Kidney (tissue), 14 donors: Measurements from ENCODE around the gene E2F2. TPM values are rescaled to one million over a fixed set of nuclear protein-coding genes. Genes with fewer than 3 reads are reported as not detected.

Source experiments
- DNase-seq, 5 donors: peaks; one replicate each; pipeline ENCODE4 v3.0.0-alpha.2; 2013 to 2020
- FAIRE-seq: peaks from 2 replicates; lab custom pipeline; 2012; peaks lifted over from hg19 to GRCh38; lab: Jason Lieb, UNC
- H3K27ac ChIP-seq, 2 donors: one replicate each; pipeline ENCODE4 v1.7.0; 2013; ENCODE audit warnings: low read depth in 2 of 2, low read length in 2 of 2, inconsistent platforms in 1 of 2
- H3K27me3 ChIP-seq: one replicate; pipeline ENCODE4 v1.7.1; 2013; ENCODE audit warnings: low read length, inconsistent platforms; ENCODE audit not compliant: control insufficient read depth, insufficient read depth
- H3K36me3 ChIP-seq, 3 donors: one replicate each; pipeline versions ENCODE4 v1.7.0 to v1.7.1; 2013; ENCODE audit warnings: low read length in 3 of 3, control low read depth in 1 of 3, inconsistent platforms in 1 of 3; ENCODE audit not compliant: insufficient read depth in 3 of 3, control insufficient read depth in 2 of 3
- H3K4me1 ChIP-seq, 3 donors: one replicate each; pipeline versions ENCODE4 v1.7.0 to v1.7.1; 2013; ENCODE audit warnings: low read length in 3 of 3, inconsistent platforms in 1 of 3, low read depth in 1 of 3; ENCODE audit not compliant: control insufficient read depth in 2 of 3, insufficient read depth in 2 of 3
- H3K4me3 ChIP-seq, 3 donors: one replicate each; pipeline versions ENCODE4 v1.7.0 to v1.8.1; 2013; ENCODE audit warnings: low read length in 3 of 3, control low read depth in 1 of 3, inconsistent platforms in 1 of 3
- H3K9ac ChIP-seq, 3 donors: one replicate each; pipeline versions ENCODE4 v1.7.0 to v1.7.1; 2013; ENCODE audit warnings: low read length in 3 of 3, control low read depth in 1 of 3, inconsistent platforms in 1 of 3
- H3K9me3 ChIP-seq, 3 donors: one replicate each; pipeline versions ENCODE4 v1.7.0 to v1.7.1; 2013; ENCODE audit warnings: low read length in 3 of 3, control low read depth in 1 of 3, inconsistent platforms in 1 of 3; ENCODE audit not compliant: control insufficient read depth in 2 of 3, insufficient read depth in 1 of 3
- intact Hi-C: fragments of 100-400 bp; cut with DNase I; formaldehyde crosslinking; loops from one replicate; pipeline ENCODE4 v1.11.1; 2022
- polyA plus RNA-seq: library from polyadenylated mRNA; stranded (reverse); fragments of 350-450 nt; fragmentation: Illumina TruSeq; extraction: RNeasy Lipid Tissue Mini Kit (QIAGEN cat#74804); gene quantifications from one replicate; pipeline ENCODE4 v1.2.3, GENCODE V29; 2014; ENCODE audit warnings: low read depth, low replicate concordance; ENCODE audit not compliant: insufficient read depth
- total RNA-seq: library from RNA; stranded (reverse); fragmentation: NEBNext Ultra II Directional; extraction: Animal tissue kit (Norgen Biotek cat#: 25700); gene quantifications from one replicate; pipeline ENCODE4 v1.2.1, GENCODE V29; 2021
- TF ChIP-seq, protein P1 (sequence below): IDR thresholded peaks from 3 replicates; pipeline ENCODE4 v1.5.1; 2012; ENCODE audit warnings: mild to moderate bottlenecking, moderate library complexity, borderline replicate concordance; ENCODE audit not compliant: insufficient read depth; ENCODE audit errors: extremely low read depth
- donor health status: control.
- donor health status: control.
- donor health status: control.
- donor health status: control.
- donor health status: control.
- donor health status: DM: yes; HTN: yes; CAD: no.
- donor health status: Normal renal cell carcinoma (clear cell type).

The E2F2 gene
- total and polyA plus RNA-seq, 2 donors from 2014 or later, result 0.50 TPM; not detected in 1

DNA sequence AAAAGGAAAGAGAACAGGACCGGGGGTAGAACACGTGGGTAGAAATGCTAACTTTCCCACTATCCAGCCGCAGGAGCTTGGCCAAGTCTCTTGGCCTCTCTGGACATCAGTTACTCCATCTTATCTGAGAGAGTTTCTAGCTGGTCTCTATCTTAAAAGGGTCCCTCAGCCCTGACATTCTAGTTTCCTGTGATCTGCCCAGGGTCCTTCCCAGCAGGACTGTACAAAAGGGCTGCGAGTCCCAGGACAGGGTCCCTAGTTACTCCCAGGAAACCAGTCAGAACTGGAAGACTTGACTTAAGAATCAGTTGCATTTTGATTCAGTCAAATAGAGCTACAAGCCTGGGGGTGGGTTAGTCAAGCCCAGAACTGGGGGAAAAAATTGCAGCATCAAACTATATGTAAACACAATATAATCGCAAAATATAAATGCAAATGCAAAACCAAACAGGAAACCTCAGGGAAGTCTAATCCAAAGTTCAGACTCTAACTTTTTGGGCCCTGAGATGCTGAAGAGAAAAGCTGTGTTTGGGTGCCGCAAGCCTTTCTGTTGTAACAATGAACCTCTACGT lies 49.9 kb downstream of the E2F2 start:
- Histone ChIP-seq H3K36me3 (no peaks in the 10 kb centered on the region), H3K4me1 (peaks cover 0 to 13% (median 10%) of the 10 kb centered on the region in 3 donors), H3K9ac (no peak overlapping the region), H3K27me3 (no peaks in the 10 kb centered on the region), H3K4me3 (no peak overlapping the region), H3K9me3 (no peaks in the 10 kb centered on the region), H3K27ac (no peak overlapping the region)
- DNase-seq, result no peak
- TF ChIP-seq, protein P1, sequence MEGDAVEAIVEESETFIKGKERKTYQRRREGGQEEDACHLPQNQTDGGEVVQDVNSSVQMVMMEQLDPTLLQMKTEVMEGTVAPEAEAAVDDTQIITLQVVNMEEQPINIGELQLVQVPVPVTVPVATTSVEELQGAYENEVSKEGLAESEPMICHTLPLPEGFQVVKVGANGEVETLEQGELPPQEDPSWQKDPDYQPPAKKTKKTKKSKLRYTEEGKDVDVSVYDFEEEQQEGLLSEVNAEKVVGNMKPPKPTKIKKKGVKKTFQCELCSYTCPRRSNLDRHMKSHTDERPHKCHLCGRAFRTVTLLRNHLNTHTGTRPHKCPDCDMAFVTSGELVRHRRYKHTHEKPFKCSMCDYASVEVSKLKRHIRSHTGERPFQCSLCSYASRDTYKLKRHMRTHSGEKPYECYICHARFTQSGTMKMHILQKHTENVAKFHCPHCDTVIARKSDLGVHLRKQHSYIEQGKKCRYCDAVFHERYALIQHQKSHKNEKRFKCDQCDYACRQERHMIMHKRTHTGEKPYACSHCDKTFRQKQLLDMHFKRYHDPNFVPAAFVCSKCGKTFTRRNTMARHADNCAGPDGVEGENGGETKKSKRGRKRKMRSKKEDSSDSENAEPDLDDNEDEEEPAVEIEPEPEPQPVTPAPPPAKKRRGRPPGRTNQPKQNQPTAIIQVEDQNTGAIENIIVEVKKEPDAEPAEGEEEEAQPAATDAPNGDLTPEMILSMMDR, result no peak
- intact Hi-C loops, result no loop called here
- FAIRE-seq, result no peak

- Histone ChIP-seq H3K4me3 (no peak overlapping the region), H3K27ac (peak overlapping the region in 1 of 2 donors; percentile 72), H3K9ac (no peak overlapping the region), H3K27me3 (no peaks in the 10 kb centered on the region), H3K4me1 (peaks cover 0 to 13% (median 10%) of the 10 kb centered on the region in 3 donors), H3K9me3 (no peaks in the 10 kb centered on the region), H3K36me3 (no peaks in the 10 kb centered on the region)
- DNase-seq (no peak), FAIRE-seq (no peak)
- intact Hi-C loops, result no loop called here
- TF ChIP-seq, protein P1, result no peak
These were observed 50.6 kb downstream of the E2F2 start for GRCh38 chr1:23480187-23481025.

GRCh38 chr1:23479666-23479941 lies 51.4 kb downstream of the E2F2 start:
- Histone ChIP-seq H3K27ac (peak overlapping the region; percentile 62 to 83), H3K36me3 (no peaks in the 10 kb centered on the region), H3K4me3 (no peak overlapping the region), H3K9me3 (no peaks in the 10 kb centered on the region), H3K27me3 (no peaks in the 10 kb centered on the region), H3K9ac (peak overlapping the region in 1 of 3 donors; percentile 49), H3K4me1 (peaks cover 0 to 13% (median 13%) of the 10 kb centered on the region in 3 donors)
- intact Hi-C loops, result no loop called here
- DNase-seq (no peak), FAIRE-seq (no peak)
- TF ChIP-seq, protein P1, result no peak
